Measurements from ENCODE around the gene RASL11B.
A peak's percentile ranks its signal among the peaks of the same experiment; 100 is the strongest.

RASL11B gene

GRCh38 chr4:52915191-52915590 lies 53.1 kb downstream of the RASL11B start:
- TF ChIP-seq CTCF (IDR thresholded peaks at IDR 0.05; ENCODE audit: low read depth, low read length): no peak
- Histone ChIP-seq H3K27me3 (ENCODE audit: insufficient read depth, low read depth, severe bottlenecking) (no peaks in the 10 kb centered on the region), H3K4me3 (ENCODE audit: low read depth, low read length) (no peak overlapping the region), H3K36me3 (no peaks in the 10 kb centered on the region), H3K9me3 (ENCODE audit: severe bottlenecking) (no peaks in the 10 kb centered on the region), H3K27ac (no peak overlapping the region)
- no peak for DNase-seq

- Histone ChIP-seq H3K27me3 (ENCODE audit: insufficient read depth, low read depth, severe bottlenecking) (no peaks in the 10 kb centered on the region), H3K9me3 (ENCODE audit: severe bottlenecking) (no peaks in the 10 kb centered on the region), H3K4me3 (ENCODE audit: low read depth, low read length) (no peak overlapping the region), H3K36me3 (no peaks in the 10 kb centered on the region), H3K27ac (no peak overlapping the region)
- peak; percentile 14 for DNase-seq
- no peak for TF ChIP-seq CTCF (IDR thresholded peaks at IDR 0.05; ENCODE audit: low read depth, low read length)
These were observed 53.7 kb downstream of the RASL11B start for GRCh38 chr4:52915730-52916300.
